ENCODE measurements around the gene GLIS2. TPM values are rescaled to one million over a fixed set of nuclear protein-coding genes. Genes with fewer than 3 reads are reported as not detected.
A peak's percentile ranks its signal among the peaks of the same experiment; 100 is the strongest.

Gene GLIS2
- total RNA-seq, 1 donor from 2014 or later, result 6.9 TPM

- DNase-seq (ENCODE audit: extremely low spot score in 2 of 2), result no peak
- H3K4me1 ChIP-seq, result peaks cover 11% of the 10 kb centered on the region
- TF ChIP-seq POLR2A (IDR thresholded peaks at IDR 0.05), result no peak
- no peak for TF ChIP-seq POLR2AphosphoS5 (IDR thresholded peaks at IDR 0.05; ENCODE audit: insufficient read depth in 1 of 2, low read depth in 1 of 2)
- TF ChIP-seq CTCF (IDR thresholded peaks at IDR 0.05), result no peak
These were observed 11.9 kb upstream of the GLIS2 start for GRCh38 chr16:4303973-4304372.

GRCh38 chr16:4306470-4307214 is 9.2 kb upstream of the GLIS2 start:
- H3K27ac ChIP-seq, result peak overlapping the region; percentile 62
- TF ChIP-seq POLR2A (IDR thresholded peaks at IDR 0.05), result no peak
- TF ChIP-seq CTCF (IDR thresholded peaks at IDR 0.05), result no peak
- TF ChIP-seq POLR2AphosphoS5 (IDR thresholded peaks at IDR 0.05; ENCODE audit: insufficient read depth in 1 of 2, low read depth in 1 of 2), result no peak
- no peaks in the 10 kb centered on the region for H3K27me3 ChIP-seq
- intact Hi-C loops (cut with DNase I), result no loop called here
- peak in 1 of 2 donors; percentile 87 for DNase-seq (ENCODE audit: extremely low spot score in 2 of 2)
- H3K4me3 ChIP-seq, result peak overlapping the region; percentile 42 to 46
- no peaks in the 10 kb centered on the region for H3K36me3 ChIP-seq
- no peaks in the 10 kb centered on the region for H3K4me1 ChIP-seq
- no peaks in the 10 kb centered on the region for H3K9me3 ChIP-seq

More at GRCh38 chr16:4303973-4304372, 11.9 kb upstream of the GLIS2 start:
- H3K9me3 ChIP-seq, result no peaks in the 10 kb centered on the region
- no peak overlapping the region for H3K27ac ChIP-seq
- no peak overlapping the region for H3K4me3 ChIP-seq
- no peaks in the 10 kb centered on the region for H3K27me3 ChIP-seq
- no peaks in the 10 kb centered on the region for H3K36me3 ChIP-seq
- intact Hi-C loops (cut with DNase I), result no loop called here

DNA sequence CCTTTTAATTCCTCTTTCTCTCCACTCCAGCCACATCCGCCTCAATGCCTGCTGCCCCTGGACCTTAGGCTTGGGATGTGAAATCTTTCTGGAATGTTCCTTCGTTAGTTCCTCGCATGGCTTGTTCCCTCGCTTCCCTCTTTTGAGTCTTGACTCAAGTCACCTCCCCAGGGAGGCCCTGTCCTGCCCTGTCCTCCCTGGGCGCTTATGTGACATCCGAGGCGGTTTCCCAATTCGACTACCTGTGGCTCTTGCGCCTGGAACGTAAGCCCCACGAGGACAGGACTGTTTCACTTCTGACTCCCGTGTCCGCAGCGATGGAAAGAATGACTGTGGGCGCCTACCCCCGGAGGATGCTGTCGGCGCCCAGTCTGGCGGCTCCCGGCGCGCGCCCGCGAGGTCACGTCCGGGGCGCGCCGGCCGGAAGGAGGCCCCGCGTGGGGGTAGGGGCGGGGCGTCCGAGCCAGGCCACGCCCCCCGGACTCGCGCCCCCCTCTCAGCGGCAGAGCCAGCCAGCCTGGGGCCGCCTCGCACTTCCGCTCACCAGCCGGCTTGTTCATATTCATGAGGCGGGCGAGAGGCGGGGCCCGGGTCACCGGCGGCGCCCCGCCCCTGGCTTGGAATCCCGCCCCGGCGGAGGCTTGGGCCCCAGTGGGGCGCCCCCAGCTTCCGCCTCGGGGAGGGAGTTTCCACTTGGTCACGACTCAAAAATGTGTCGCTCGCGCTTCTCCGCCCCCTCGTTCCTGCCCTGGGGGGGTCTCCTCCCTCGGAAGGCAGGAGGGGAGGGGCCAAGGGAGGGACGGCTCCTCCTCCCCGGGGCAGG is 8.4 kb upstream of the GLIS2 start:
- no peaks in the 10 kb centered on the region for H3K4me1 ChIP-seq
- intact Hi-C loops (cut with DNase I), result no loop called here
- H3K27ac ChIP-seq, result peak overlapping the region; percentile 62
- DNase-seq (ENCODE audit: extremely low spot score in 2 of 2), result peak in 1 of 2 donors; percentile 94
- H3K36me3 ChIP-seq, result no peaks in the 10 kb centered on the region
- no peaks in the 10 kb centered on the region for H3K27me3 ChIP-seq
- H3K4me3 ChIP-seq, result peak overlapping the region; percentile 42 to 46
- H3K9me3 ChIP-seq, result no peaks in the 10 kb centered on the region
- TF ChIP-seq CTCF (IDR thresholded peaks at IDR 0.05) (no peak), POLR2AphosphoS5 (IDR thresholded peaks at IDR 0.05; ENCODE audit: insufficient read depth in 1 of 2, low read depth in 1 of 2) (peak; percentile 83 to 84), POLR2A (IDR thresholded peaks at IDR 0.05) (peak in 1 of 2 donors; percentile 38)

DNA sequence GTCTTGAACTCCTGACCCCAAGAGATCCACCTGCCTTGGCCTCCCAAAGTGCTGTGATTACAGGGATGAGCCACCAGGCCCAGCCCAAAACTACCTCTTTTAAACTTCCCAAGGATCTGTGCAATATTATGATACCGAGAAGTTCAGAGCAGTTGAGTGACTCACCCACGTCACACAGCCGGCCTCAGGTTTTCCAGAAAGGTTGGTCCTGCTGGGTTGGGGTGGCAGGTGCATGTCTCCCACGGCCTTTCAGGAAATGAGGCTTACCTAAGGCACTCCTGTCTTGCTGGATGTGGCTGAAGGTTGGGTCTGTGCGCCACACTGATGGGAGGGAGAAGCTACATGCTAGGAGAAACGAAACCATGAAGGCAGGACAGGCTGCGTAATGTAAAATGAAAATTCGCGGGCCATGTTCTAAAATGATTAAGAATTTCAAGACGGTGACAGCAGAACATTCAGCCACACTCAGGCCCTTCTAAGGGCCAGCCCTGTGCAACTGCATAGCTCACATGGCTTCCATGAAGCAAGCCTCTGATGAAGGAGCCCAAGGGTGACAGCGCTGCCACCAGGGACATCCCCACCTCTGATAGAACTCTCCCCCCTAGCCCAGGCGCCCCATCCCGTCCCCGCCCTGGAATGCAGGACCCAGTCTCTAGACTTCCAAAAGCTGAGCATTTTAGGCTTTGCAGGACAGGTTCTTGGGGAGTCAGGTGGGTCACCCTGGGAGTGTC is 6.6 kb upstream of the GLIS2 start:
- DNase-seq (ENCODE audit: extremely low spot score in 2 of 2), result no peak
- TF ChIP-seq CTCF (IDR thresholded peaks at IDR 0.05) (no peak), POLR2AphosphoS5 (IDR thresholded peaks at IDR 0.05; ENCODE audit: insufficient read depth in 1 of 2, low read depth in 1 of 2) (no peak), POLR2A (IDR thresholded peaks at IDR 0.05) (no peak)
- Histone ChIP-seq H3K4me3 (no peak overlapping the region), H3K27me3 (no peaks in the 10 kb centered on the region), H3K36me3 (no peaks in the 10 kb centered on the region), H3K27ac (no peak overlapping the region), H3K4me1 (peaks cover 7% of the 10 kb centered on the region), H3K9me3 (no peaks in the 10 kb centered on the region)
- intact Hi-C loops (cut with DNase I), result no loop called here

Measured in vagina (tissue), 2 donors.